CD8-positive, alpha-beta memory T cell (primary cell): ENCODE measurements around the gene VPS13A. TPM values are rescaled to one million over a fixed set of nuclear protein-coding genes. Genes with fewer than 3 reads are reported as not detected.

Experiments
- CTCF ChIA-PET: fragments of 350-600 bp; sonication (Branson Sonifier 250); formaldehyde crosslinking; loops from one replicate; lab custom pipeline; 2021; ENCODE audit warnings: antibody characterized with exemption; lab: Charles Lee
- POLR2A ChIA-PET: fragments of 350-600 bp; sonication (Branson Sonifier 250); formaldehyde crosslinking; loops from one replicate; lab custom pipeline; 2021; ENCODE audit warnings: antibody characterized with exemption; lab: Charles Lee
- DNase-seq, 5 donors: peaks; one replicate each; pipeline versions ENCODE4 v3.0.0 to v3.0.0-alpha.2; 2020 to 2022; ENCODE audit warnings: mixed read lengths in 1 of 5
- H3K27ac ChIP-seq: one replicate; pipeline ENCODE4 v1.7.0; 2013; ENCODE audit warnings: low read depth, mild to moderate bottlenecking, low read length, moderate library complexity
- H3K27me3 ChIP-seq: 2 replicates; pipeline ENCODE4 v1.7.0; 2013; ENCODE audit warnings: low read length, mild to moderate bottlenecking; ENCODE audit not compliant: insufficient read depth, poor library complexity, severe bottlenecking
- H3K36me3 ChIP-seq: 2 replicates; pipeline ENCODE4 v1.7.0; 2013; ENCODE audit warnings: mild to moderate bottlenecking, low read length, moderate library complexity; ENCODE audit not compliant: insufficient read depth
- H3K4me1 ChIP-seq: 2 replicates; pipeline ENCODE4 v1.7.0; 2013; ENCODE audit warnings: mild to moderate bottlenecking, low read length, moderate library complexity; ENCODE audit not compliant: insufficient read depth
- H3K4me3 ChIP-seq: 2 replicates; pipeline ENCODE4 v1.7.0; 2013; ENCODE audit warnings: mild to moderate bottlenecking, low read length
- H3K9me3 ChIP-seq: 2 replicates; pipeline ENCODE4 v1.7.0; 2013; ENCODE audit warnings: mild to moderate bottlenecking, low read length
- H3K27ac Mint-ChIP-seq, 8 donors: one replicate each; pipeline ENCODE4 v1.8.0; 2020 to 2021; ENCODE audit warnings: mixed read lengths in 8 of 8, mild to moderate bottlenecking in 6 of 8, inconsistent platforms in 3 of 8, moderate library complexity in 3 of 8
- H3K27me3 Mint-ChIP-seq, 2 donors: one replicate each; pipeline ENCODE4 v1.8.0; 2020 to 2021; ENCODE audit warnings: mixed read lengths in 2 of 2, mild to moderate bottlenecking in 1 of 2, moderate library complexity in 1 of 2
- H3K36me3 Mint-ChIP-seq, 3 donors: one replicate each; pipeline ENCODE4 v1.8.0; 2020 to 2021; ENCODE audit warnings: mixed read lengths in 3 of 3, inconsistent platforms in 1 of 3, mild to moderate bottlenecking in 1 of 3
- H3K4me1 Mint-ChIP-seq, 3 donors: one replicate each; pipeline ENCODE4 v1.8.0; 2020 to 2021; ENCODE audit warnings: mixed read lengths in 3 of 3, inconsistent platforms in 1 of 3, mild to moderate bottlenecking in 1 of 3
- H3K4me3 Mint-ChIP-seq, 7 donors: one replicate each; pipeline ENCODE4 v1.8.0; 2020 to 2021; ENCODE audit warnings: mixed read lengths in 7 of 7, mild to moderate bottlenecking in 6 of 7, moderate library complexity in 4 of 7, inconsistent platforms in 2 of 7
- H3K9me3 Mint-ChIP-seq, 5 donors: one replicate each; pipeline ENCODE4 v1.8.0; 2020 to 2022; ENCODE audit warnings: mixed read lengths in 5 of 5, mild to moderate bottlenecking in 3 of 5, moderate library complexity in 2 of 5, inconsistent platforms in 1 of 5
- polyA plus RNA-seq: library from polyadenylated mRNA; unstranded; fragments of 300-500 nt; fragmentation: Illumina TruSeq; gene quantifications from one replicate; pipeline ENCODE4 v1.2.3, GENCODE V29; 2021
- total RNA-seq, 2 experiments: library from RNA; stranded (reverse); gene quantifications; one replicate each; pipeline ENCODE4 v1.2.3, GENCODE V29; 2021

The VPS13A gene
- total and polyA plus RNA-seq, 3 experiments from 2014 or later: 4.4 to 29.8 (median 29.7) TPM

DNA sequence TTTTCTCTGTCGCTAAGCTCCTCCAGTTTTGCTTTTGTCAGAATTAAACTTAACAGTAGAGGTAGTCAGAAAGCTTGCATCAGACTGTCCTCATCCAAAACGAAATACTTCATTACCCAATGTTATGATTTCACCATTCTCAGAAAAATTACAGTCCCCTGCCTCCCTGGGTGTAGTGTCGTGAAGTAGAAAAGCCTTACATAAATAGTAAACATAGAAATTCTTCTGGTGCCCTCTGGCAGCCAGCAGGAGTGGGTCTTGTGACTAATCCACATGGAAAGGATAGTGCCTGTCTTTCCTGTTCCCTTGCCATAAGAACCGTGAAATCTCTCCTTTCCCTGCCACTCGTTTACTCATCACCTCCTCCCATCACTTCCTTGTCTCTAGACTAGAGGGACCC is 240.2 kb downstream of the VPS13A start:
- CTCF ChIA-PET: interaction anchor here (1.0 kb wide), 1 partner anchor 16 kb away, joined by 3 read pairs; no protein-coding TSS in a partner anchor
- Mint-ChIP-seq H3K27ac (no peak overlapping the region), H3K4me3 (no peak overlapping the region), H3K4me1 (no peaks in the 10 kb centered on the region), H3K27me3 (no peaks in the 10 kb centered on the region), H3K9me3 (peaks cover 0 to 2% (median 0%) of the 10 kb centered on the region in 5 donors), H3K36me3 (peaks cover 0 to 11% (median 1%) of the 10 kb centered on the region in 3 donors)
- H3K4me3 ChIP-seq: no peak overlapping the region
- POLR2A ChIA-PET: interaction anchor here (0.7 kb wide), 1 partner anchor 408 kb away, joined by 3 read pairs; no protein-coding TSS in a partner anchor
- H3K27me3 ChIP-seq: no peaks in the 10 kb centered on the region
- H3K9me3 ChIP-seq: no peaks in the 10 kb centered on the region
- H3K4me1 ChIP-seq: no peaks in the 10 kb centered on the region
- H3K36me3 ChIP-seq: no peaks in the 10 kb centered on the region
- H3K27ac ChIP-seq: no peak overlapping the region
- no peak for DNase-seq

DNA sequence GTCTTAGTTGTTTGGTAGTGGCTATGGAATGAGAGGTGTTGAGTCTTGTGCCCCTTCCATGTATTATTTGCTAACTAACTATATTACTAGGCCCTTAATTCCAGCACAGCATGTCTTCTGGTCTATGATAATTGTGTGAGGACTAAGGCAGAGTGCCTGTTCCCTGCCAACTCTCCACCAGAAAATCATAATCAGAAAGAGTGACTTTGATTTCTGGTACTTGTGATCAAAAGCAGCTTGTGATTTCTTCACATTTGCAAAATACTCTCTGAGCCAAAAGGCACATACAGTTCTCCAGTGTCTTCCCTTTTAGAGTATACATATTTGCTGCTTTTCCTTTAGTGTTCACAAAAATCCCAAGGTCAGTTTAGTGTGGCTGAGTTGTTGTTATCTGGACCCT is 240.9 kb downstream of the VPS13A start:
- H3K9me3 Mint-ChIP-seq: peaks cover 0 to 2% (median 0%) of the 10 kb centered on the region in 5 donors
- POLR2A ChIA-PET: no interaction called here

DNA sequence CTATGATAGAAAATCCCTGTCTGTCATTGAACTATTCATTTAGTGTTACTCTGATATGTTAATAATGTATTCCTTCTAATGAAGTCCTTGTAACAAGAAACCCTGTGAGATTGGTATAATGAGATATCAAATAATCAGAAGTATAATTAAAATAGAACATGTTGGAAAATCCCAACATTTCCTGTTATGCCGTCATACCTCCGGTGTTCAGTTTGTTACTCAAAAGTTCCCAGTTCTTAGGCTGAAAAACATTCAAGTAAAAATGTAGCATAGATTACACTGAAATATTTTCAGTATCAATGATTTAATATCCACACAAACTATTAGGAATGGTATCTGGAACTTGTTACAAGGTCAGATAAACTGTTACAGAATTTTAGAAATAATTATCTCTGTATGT is 243.3 kb downstream of the VPS13A start:
- ChIA-PET CTCF (no interaction called here), POLR2A (no interaction called here)
- Mint-ChIP-seq H3K27me3 (no peaks in the 10 kb centered on the region), H3K27ac (no peak overlapping the region), H3K9me3 (peaks cover 0 to 2% (median 0%) of the 10 kb centered on the region in 5 donors), H3K4me1 (no peaks in the 10 kb centered on the region), H3K36me3 (peaks cover 0 to 10% (median 0%) of the 10 kb centered on the region in 3 donors), H3K4me3 (no peak overlapping the region)
- Histone ChIP-seq H3K27me3 (no peaks in the 10 kb centered on the region), H3K36me3 (no peaks in the 10 kb centered on the region), H3K9me3 (no peaks in the 10 kb centered on the region), H3K4me1 (no peaks in the 10 kb centered on the region), H3K4me3 (no peak overlapping the region), H3K27ac (no peak overlapping the region)
- DNase-seq: no peak

More for the DNA sequence above, 240.9 kb downstream of the VPS13A start:
- no peak for DNase-seq
- CTCF ChIA-PET: interaction anchor here (1.0 kb wide), 1 partner anchor 15 kb away, joined by 3 read pairs; no protein-coding TSS in a partner anchor
- H3K27ac Mint-ChIP-seq: peak overlapping the region in 1 of 8 donors; percentile 17
- no peaks in the 10 kb centered on the region for H3K4me1 Mint-ChIP-seq
- H3K27me3 ChIP-seq: no peaks in the 10 kb centered on the region
- H3K27ac ChIP-seq: no peak overlapping the region
- no peaks in the 10 kb centered on the region for H3K36me3 ChIP-seq
- H3K27me3 Mint-ChIP-seq: no peaks in the 10 kb centered on the region
- H3K36me3 Mint-ChIP-seq: peaks cover 0 to 13% (median 1%) of the 10 kb centered on the region in 3 donors
- H3K4me3 Mint-ChIP-seq: no peak overlapping the region
- H3K4me1 ChIP-seq: no peaks in the 10 kb centered on the region
- no peaks in the 10 kb centered on the region for H3K9me3 ChIP-seq
- H3K4me3 ChIP-seq: no peak overlapping the region

GRCh38 chr9:77421506-77422265 is 244.4 kb downstream of the VPS13A start:
- Histone ChIP-seq H3K36me3 (no peaks in the 10 kb centered on the region), H3K27ac (no peak overlapping the region), H3K9me3 (no peaks in the 10 kb centered on the region), H3K27me3 (no peaks in the 10 kb centered on the region), H3K4me3 (no peak overlapping the region), H3K4me1 (no peaks in the 10 kb centered on the region)
- no peaks in the 10 kb centered on the region for H3K4me1 Mint-ChIP-seq
- H3K27ac Mint-ChIP-seq: no peak overlapping the region
- no peak overlapping the region for H3K4me3 Mint-ChIP-seq
- no peaks in the 10 kb centered on the region for H3K27me3 Mint-ChIP-seq
- no peak for DNase-seq
- ChIA-PET POLR2A (no interaction called here), CTCF (no interaction called here)
- peaks cover 0 to 2% (median 0%) of the 10 kb centered on the region in 5 donors for H3K9me3 Mint-ChIP-seq
- peaks cover 0 to 8% (median 0%) of the 10 kb centered on the region in 3 donors for H3K36me3 Mint-ChIP-seq

GRCh38 chr9:77422969-77423368 is 245.6 kb downstream of the VPS13A start:
- Histone ChIP-seq H3K9me3 (no peaks in the 10 kb centered on the region), H3K27ac (no peak overlapping the region), H3K36me3 (no peaks in the 10 kb centered on the region), H3K4me3 (no peak overlapping the region), H3K27me3 (no peaks in the 10 kb centered on the region), H3K4me1 (no peaks in the 10 kb centered on the region)
- no peak for DNase-seq
- Mint-ChIP-seq H3K27me3 (no peaks in the 10 kb centered on the region), H3K36me3 (peaks cover 0 to 5% (median 0%) of the 10 kb centered on the region in 3 donors), H3K9me3 (peaks cover 0 to 2% (median 0%) of the 10 kb centered on the region in 5 donors), H3K27ac (no peak overlapping the region), H3K4me1 (no peaks in the 10 kb centered on the region), H3K4me3 (no peak overlapping the region)
- ChIA-PET CTCF (interaction anchor here (0.8 to 1.3 kb wide), 2 partner anchors 11 kb away, joined by 3 to 4 read pairs; no protein-coding TSS in a partner anchor), POLR2A (no interaction called here)

DNA sequence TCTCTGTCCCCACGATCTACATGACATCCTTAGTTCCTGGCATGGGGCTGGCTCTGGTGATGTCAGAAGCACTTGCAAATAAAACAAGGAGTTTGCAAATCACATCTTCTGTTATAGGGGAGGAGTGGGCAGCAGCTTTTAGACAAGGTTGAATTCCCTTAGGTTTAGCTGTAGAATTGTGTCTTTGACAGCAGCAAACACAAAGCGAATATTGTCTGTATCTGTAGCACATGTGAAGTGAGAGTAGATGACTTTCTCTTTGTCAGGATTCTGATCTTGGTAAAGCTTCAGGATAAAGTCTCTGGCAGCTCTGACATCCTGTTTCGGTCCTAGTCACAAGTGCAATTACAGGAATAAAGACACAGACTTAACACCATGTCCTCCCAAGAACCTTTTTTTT is 246.5 kb downstream of the VPS13A start:
- no peak for DNase-seq
- peaks cover 0 to 2% (median 0%) of the 10 kb centered on the region in 5 donors for H3K9me3 Mint-ChIP-seq
- no peaks in the 10 kb centered on the region for H3K27me3 ChIP-seq
- H3K36me3 Mint-ChIP-seq: peaks cover 0 to 5% (median 0%) of the 10 kb centered on the region in 3 donors
- no peak overlapping the region for H3K4me3 ChIP-seq
- no peaks in the 10 kb centered on the region for H3K36me3 ChIP-seq
- no peaks in the 10 kb centered on the region for H3K4me1 Mint-ChIP-seq
- H3K4me1 ChIP-seq: no peaks in the 10 kb centered on the region
- H3K4me3 Mint-ChIP-seq: no peak overlapping the region
- H3K27ac Mint-ChIP-seq: no peak overlapping the region
- H3K27ac ChIP-seq: no peak overlapping the region
- no peaks in the 10 kb centered on the region for H3K9me3 ChIP-seq
- ChIA-PET CTCF (interaction anchor here (0.8 to 1.7 kb wide), 3 partner anchors 10 to 12 kb away, joined by 3 to 5 read pairs (median 4); no protein-coding TSS in a partner anchor), POLR2A (no interaction called here)
- peaks cover 0 to under 1% of the 10 kb centered on the region in 2 donors for H3K27me3 Mint-ChIP-seq

GRCh38 chr9:77424993-77425392 is 247.7 kb downstream of the VPS13A start:
- Mint-ChIP-seq H3K4me3 (no peak overlapping the region), H3K27me3 (peaks cover 0 to 2% of the 10 kb centered on the region in 2 donors), H3K27ac (no peak overlapping the region), H3K9me3 (peaks cover 0 to 2% (median 0%) of the 10 kb centered on the region in 5 donors), H3K36me3 (peaks cover 0 to 5% (median 0%) of the 10 kb centered on the region in 3 donors), H3K4me1 (no peaks in the 10 kb centered on the region)
- no peaks in the 10 kb centered on the region for H3K27me3 ChIP-seq
- no peak overlapping the region for H3K4me3 ChIP-seq
- POLR2A ChIA-PET: no interaction called here
- H3K9me3 ChIP-seq: no peaks in the 10 kb centered on the region
- no peaks in the 10 kb centered on the region for H3K4me1 ChIP-seq
- CTCF ChIA-PET: interaction anchor here (1.0 to 1.7 kb wide), 2 partner anchors 9 to 31 kb away, joined by 5 read pairs; no protein-coding TSS in a partner anchor
- H3K27ac ChIP-seq: no peak overlapping the region
- no peak for DNase-seq
- no peaks in the 10 kb centered on the region for H3K36me3 ChIP-seq

GRCh38 chr9:77426712-77427111 is 249.4 kb downstream of the VPS13A start:
- Mint-ChIP-seq H3K36me3 (peaks cover 0 to 5% (median 0%) of the 10 kb centered on the region in 3 donors), H3K4me1 (no peaks in the 10 kb centered on the region), H3K27ac (no peak overlapping the region), H3K4me3 (no peak overlapping the region), H3K27me3 (peaks cover 2% of the 10 kb centered on the region in 2 donors), H3K9me3 (peaks cover 0 to 2% (median 0%) of the 10 kb centered on the region in 5 donors)
- DNase-seq: no peak
- no peaks in the 10 kb centered on the region for H3K36me3 ChIP-seq
- no peak overlapping the region for H3K4me3 ChIP-seq
- no peaks in the 10 kb centered on the region for H3K27me3 ChIP-seq
- no peaks in the 10 kb centered on the region for H3K4me1 ChIP-seq
- no peaks in the 10 kb centered on the region for H3K9me3 ChIP-seq
- ChIA-PET CTCF (no interaction called here), POLR2A (no interaction called here)
- no peak overlapping the region for H3K27ac ChIP-seq
